H1 (cell line): ENCODE measurements around the gene THAP12. TPM values are rescaled to one million over a fixed set of nuclear protein-coding genes. Genes with fewer than 3 reads are reported as not detected.

Experiments used
- CTCF ChIA-PET: fragments of 300-600 bp; sonication (Branson Sonifier 250); formaldehyde crosslinking; loops from one replicate; lab custom pipeline; 2021; ENCODE audit not compliant: partially characterized antibody; lab: Charles Lee
- POLR2A ChIA-PET: fragments of 300-600 bp; sonication (Branson Sonifier 250); formaldehyde crosslinking; loops from one replicate; lab custom pipeline; 2021; ENCODE audit warnings: inconsistent platforms; ENCODE audit not compliant: partially characterized antibody; lab: Charles Lee
- DNase-seq, 2 experiments: peaks; one replicate each; pipeline versions ENCODE4 v3.0.0 to v3.0.0-alpha.2; 2010 to 2022; ENCODE audit warnings: low spot score in 2 of 2, low read depth in 1 of 2, mixed read lengths in 1 of 2
- FAIRE-seq: peaks from 2 replicates; lab custom pipeline; 2011; peaks lifted over from hg19 to GRCh38; lab: Jason Lieb, UNC
- H2AFZ ChIP-seq: 2 replicates; pipeline ENCODE4 v1.8.1; 2012; ENCODE audit warnings: low read length, inconsistent platforms
- H2AK5ac ChIP-seq: 2 replicates; pipeline ENCODE4 v1.6.1; 2013; ENCODE audit warnings: low read depth, low read length
- H2BK120ac ChIP-seq: replicated peaks from 2 replicates; pipeline ENCODE3; 2013; ENCODE audit warnings: low read depth, low read length, inconsistent platforms
- H2BK12ac ChIP-seq: 2 replicates; pipeline ENCODE4 v1.6.1; 2013; ENCODE audit warnings: low read depth, low read length
- H2BK15ac ChIP-seq: 2 replicates; pipeline ENCODE4 v1.6.1; 2013; ENCODE audit warnings: low read length
- H2BK20ac ChIP-seq: 2 replicates; pipeline ENCODE4 v1.6.1; 2013; ENCODE audit warnings: low read length
- H2BK5ac ChIP-seq: 2 replicates; pipeline ENCODE4 v1.6.1; 2013; ENCODE audit warnings: low read depth, low read length
- H3K14ac ChIP-seq: 2 replicates; pipeline ENCODE4 v1.6.1; 2013; ENCODE audit warnings: inconsistent platforms; ENCODE audit not compliant: insufficient read length
- H3K18ac ChIP-seq: 2 replicates; pipeline ENCODE4 v1.6.1; 2013; ENCODE audit warnings: low read length; ENCODE audit errors: extremely low read depth
- H3K23ac ChIP-seq: 2 replicates; pipeline ENCODE4 v1.6.1; 2013; ENCODE audit warnings: inconsistent platforms; ENCODE audit not compliant: insufficient read length
- H3K23me2 ChIP-seq: 2 replicates; pipeline ENCODE4 v1.6.1; 2013; ENCODE audit warnings: low read depth, low read length
- H3K27ac ChIP-seq: 2 replicates; pipeline ENCODE4 v1.6.1; 2011; ENCODE audit warnings: low read depth, low read length, inconsistent platforms
- H3K27me3 ChIP-seq, 4 experiments: replicated peaks in 1 of 4; 1 replicate in 1 of 4; 2 replicates in 3 of 4; pipeline versions ENCODE4 v1.6.1 to v1.8.1; 2011 to 2013; ENCODE audit warnings: low read length in 3 of 4, mild to moderate bottlenecking in 3 of 4, inconsistent platforms in 2 of 4, mixed read lengths in 2 of 4, moderate library complexity in 1 of 4; ENCODE audit not compliant: control insufficient read depth in 3 of 4, insufficient read depth in 3 of 4; ENCODE audit errors: extremely low read depth in 1 of 4
- H3K36me3 ChIP-seq, 4 experiments: 2 replicates each; pipeline versions ENCODE4 v1.6.1 to v1.8.1; 2011 to 2013; ENCODE audit warnings: mild to moderate bottlenecking in 4 of 4, low read length in 3 of 4, moderate library complexity in 2 of 4, control low read depth in 1 of 4, inconsistent platforms in 1 of 4; ENCODE audit not compliant: insufficient read depth in 4 of 4, control insufficient read depth in 2 of 4
- H3K4ac ChIP-seq: replicated peaks from 2 replicates; pipeline ENCODE3; 2013; ENCODE audit warnings: low read length, low read depth, mixed read lengths, inconsistent platforms; ENCODE audit not compliant: insufficient read length
- H3K4me1 ChIP-seq, 4 experiments: replicated peaks in 1 of 4; 1 replicate in 1 of 4; 2 replicates in 3 of 4; pipeline versions ENCODE4 v1.6.1 to v1.8.1; 2011 to 2013; ENCODE audit warnings: low read length in 3 of 4, inconsistent platforms in 2 of 4, mixed read lengths in 1 of 4; ENCODE audit not compliant: insufficient read depth in 4 of 4, control insufficient read depth in 3 of 4
- H3K4me2 ChIP-seq, 2 experiments: 2 replicates each; pipeline versions ENCODE4 v1.6.1 to v1.8.1; 2011 to 2013; ENCODE audit warnings: low read depth in 2 of 2, low read length in 2 of 2, control low read depth in 1 of 2, inconsistent platforms in 1 of 2, mild to moderate bottlenecking in 1 of 2; ENCODE audit not compliant: insufficient read depth in 1 of 2
- H3K4me3 ChIP-seq, 4 experiments: fragments of 200-600, 300-600 bp in 1 of 4; sonication (generic), shearing (Covaris generic), sonication (Bioruptor Twin) in 1 of 4; 2 replicates each; pipeline versions ENCODE4 v1.5.1 to v1.8.1; 2011 to 2016; ENCODE audit warnings: low read length in 4 of 4, low read depth in 3 of 4, control low read depth in 2 of 4, inconsistent platforms in 2 of 4, mild to moderate bottlenecking in 2 of 4, mixed read lengths in 1 of 4, moderate library complexity in 1 of 4; ENCODE audit not compliant: insufficient read depth in 2 of 4; ENCODE audit errors: extremely low read depth in 1 of 4
- H3K56ac ChIP-seq: replicated peaks from 2 replicates; pipeline ENCODE3; 2013; ENCODE audit warnings: low read depth, mild to moderate bottlenecking, mixed read lengths, low read length, inconsistent platforms; ENCODE audit not compliant: insufficient read length
- H3K79me1 ChIP-seq: 2 replicates; pipeline ENCODE4 v1.6.1; 2013; ENCODE audit warnings: low read depth, low read length, control low read depth
- H3K79me2 ChIP-seq, 2 experiments: 2 replicates each; pipeline versions ENCODE4 v1.6.1 to v1.8.1; 2012 to 2013; ENCODE audit warnings: low read length in 2 of 2, mild to moderate bottlenecking in 2 of 2, inconsistent platforms in 1 of 2; ENCODE audit not compliant: insufficient read depth in 2 of 2, control insufficient read depth in 1 of 2
- H3K9ac ChIP-seq, 4 experiments: replicated peaks in 1 of 4; 1 replicate in 1 of 4; 2 replicates in 3 of 4; pipeline versions ENCODE4 v1.6.1 to v1.8.1; 2011 to 2013; ENCODE audit warnings: low read depth in 3 of 4, low read length in 3 of 4, control low read depth in 2 of 4, mild to moderate bottlenecking in 2 of 4, moderate library complexity in 2 of 4, inconsistent platforms in 1 of 4; ENCODE audit errors: extremely low read depth in 1 of 4
- H3K9me3 ChIP-seq, 2 experiments: 2 replicates each; pipeline versions ENCODE4 v1.6.1 to v1.8.1; 2012 to 2013; ENCODE audit warnings: mild to moderate bottlenecking in 2 of 2, moderate library complexity in 2 of 2, control low read depth in 1 of 2, inconsistent platforms in 1 of 2, low read depth in 1 of 2, low read length in 1 of 2, mixed read lengths in 1 of 2; ENCODE audit not compliant: insufficient read depth in 2 of 2
- H4K20me1 ChIP-seq, 2 experiments: replicated peaks in 1 of 2; 2 replicates each; pipeline versions ENCODE3 to v1.8.1; 2011 to 2013; ENCODE audit warnings: inconsistent platforms in 2 of 2, low read length in 2 of 2, mild to moderate bottlenecking in 1 of 2; ENCODE audit not compliant: insufficient read depth in 2 of 2, control insufficient read depth in 1 of 2
- H4K5ac ChIP-seq: 2 replicates; pipeline ENCODE4 v1.6.1; 2013; ENCODE audit warnings: low read length, low read depth, mixed read lengths, inconsistent platforms; ENCODE audit not compliant: insufficient read length
- H4K8ac ChIP-seq: 2 replicates; pipeline ENCODE4 v1.8.0; 2013; ENCODE audit warnings: mild to moderate bottlenecking, moderate library complexity, low read length, inconsistent platforms; ENCODE audit not compliant: insufficient read depth; ENCODE audit errors: extremely low read depth
- H4K91ac ChIP-seq: replicated peaks from 2 replicates; pipeline ENCODE3; 2013; ENCODE audit warnings: low read length, mixed read lengths, inconsistent platforms; ENCODE audit not compliant: insufficient read length
- E2F6 ChIP-seq: IDR thresholded peaks from 2 replicates; pipeline ENCODE4 v1.6.1; 2012; ENCODE audit warnings: inconsistent platforms
- HDAC6 ChIP-seq: IDR thresholded peaks from one replicate; pipeline ENCODE4 v1.7.1; 2012; ENCODE audit warnings: low read depth, mild to moderate bottlenecking, inconsistent platforms, low read length, moderate library complexity
- KDM4A ChIP-seq: IDR thresholded peaks from one replicate; pipeline ENCODE4 v1.7.1; 2012; ENCODE audit warnings: low read depth, mild to moderate bottlenecking, moderate library complexity, low read length, inconsistent platforms; ENCODE audit not compliant: severe bottlenecking
- POU5F1 ChIP-seq: IDR thresholded peaks from 2 replicates; pipeline ENCODE4 v1.6.1; 2011; ENCODE audit warnings: low read depth, mild to moderate bottlenecking, low read length, moderate library complexity
- SIN3A ChIP-seq, 2 experiments: IDR thresholded peaks in 1 of 2; conservative IDR thresholded peaks in 1 of 2; 2 replicates each; pipeline ENCODE4 v1.6.1; 2011 to 2012; ENCODE audit warnings: low read length in 2 of 2, improper control_type of control experiment in 1 of 2, low read depth in 1 of 2, mild to moderate bottlenecking in 1 of 2
- WGBS, 2 experiments: shearing (Covaris generic) in 1 of 2; methylation state at CpG; one replicate each; pipeline versions ENCODE4 v1.1.6 to v1.1.7; 2013 to 2015; ENCODE audit warnings: low lambda C conversion rate in 2 of 2, mixed read lengths in 2 of 2, inconsistent platforms in 1 of 2, low coverage in 1 of 2, missing lambda C conversion rate in 1 of 2; ENCODE audit not compliant: insufficient replicate concordance in 2 of 2, insufficient coverage in 1 of 2, insufficient read length in 1 of 2; ENCODE audit errors: extremely low coverage in 1 of 2, missing lambda C conversion rate in 1 of 2; 5-methylcytosine and 5-hydroxymethylcytosine counted together
- polyA plus RNA-seq, 7 experiments: library from polyadenylated mRNA; depleted of rRNA in 3 of 7; stranded (reverse) in 5 of 7; unstranded in 2 of 7; fragments of >200 nt in 5 of 7; fragments of 200-250 nt in 2 of 7; gene quantifications; 1 replicate in 5 of 7; 2 replicates in 1 of 7; 4 replicates in 1 of 7; pipeline versions ENCODE4 v1.2.1 to v1.2.3, GENCODE V29; 2011 to 2013; ENCODE audit warnings: missing spikeins in 2 of 7, mixed read lengths in 2 of 7
- total RNA-seq: library from RNA; stranded (reverse); fragmentation: NEBNext Ultra II Directional; extraction: Animal tissue kit (Norgen Biotek cat#: 25700); gene quantifications from 2 replicates; pipeline ENCODE4 v1.2.1, GENCODE V29; 2021

Gene THAP12
- total and polyA plus RNA-seq, 2 of the 8 experiments (the other 6 are each of a cell fraction or from before 2014, with no cell fraction given): 12.0 to 39.9 TPM

GRCh38 chr11:76323804-76324203 is 57.1 kb downstream of the THAP12 start:
- WGBS, 2 experiments: 81% methylated on average over 6 of the region's 6 CpGs; no CpG with 5 or more reads in 1 of the 2 experiments
- Histone ChIP-seq H3K23me2 (peaks cover 6% of the 10 kb centered on the region; the same call in 1 of the 2 replicates), H3K27ac (no peak overlapping the region)

More at GRCh38 chr11:76323804-76324203, 57.1 kb downstream of the THAP12 start:
- Histone ChIP-seq H3K27me3 (peaks cover 8 to 32% (median 29%) of the 10 kb centered on the region in 4 experiments), H2BK12ac (no peak overlapping the region), H3K9ac (no peak overlapping the region), H3K14ac (no peak overlapping the region), H2AFZ (no peak overlapping the region), H2AK5ac (no peak overlapping the region), H3K9me3 (no peaks in the 10 kb centered on the region), H3K4me3 (no peak overlapping the region), H4K91ac (no peak overlapping the region), H3K79me1 (no peaks in the 10 kb centered on the region), H3K36me3 (no peaks in the 10 kb centered on the region), H2BK5ac (no peak overlapping the region), H2BK20ac (no peak overlapping the region), H3K4ac (no peak overlapping the region), H4K8ac (no peak overlapping the region), H3K4me1 (peaks cover 0 to 8% (median 5%) of the 10 kb centered on the region in 4 experiments; a peak in 4 of 7 replicates), H3K18ac (no peak overlapping the region; the same call in 1 of the 2 replicates), H3K79me2 (no peaks in the 10 kb centered on the region), H3K56ac (no peak overlapping the region), H2BK15ac (no peak overlapping the region), H3K23ac (no peak overlapping the region), H3K4me2 (no peak overlapping the region), H2BK120ac (no peak overlapping the region), H4K20me1 (peaks cover 0 to 2% of the 10 kb centered on the region in 2 experiments), H4K5ac (no peak overlapping the region)
- POLR2A ChIA-PET: interaction anchor here (0.9 kb wide), 1 partner anchor 14 kb away, joined by 4 read pairs; no protein-coding TSS in a partner anchor
- no peak for DNase-seq
- TF ChIP-seq KDM4A: no peak
- TF ChIP-seq POU5F1: no peak
- no peak for TF ChIP-seq SIN3A (conservative IDR thresholded peaks at IDR 0.05 in 1 of 2, IDR thresholded peaks at IDR 0.05 in 1 of 2; ENCODE audit: low read depth in 1 of 2, low read length in 2 of 2)
- TF ChIP-seq HDAC6: no peak
- TF ChIP-seq E2F6: no peak
- no peak for FAIRE-seq
- CTCF ChIA-PET: interaction anchor here (0.8 to 18.7 kb wide), 4 partner anchors 10 to 357 kb away, joined by 4 to 252 read pairs (median 5); partner anchors contain the start of gene WNT11
